Occipital lobe (tissue), 2 donors: ENCODE results near the gene MALT1. TPM values are rescaled to one million over a fixed set of nuclear protein-coding genes. Genes with fewer than 3 reads are reported as not detected.
"Not testable (repeated sequence)": the region's sequence is repeated elsewhere in the genome, so short reads cannot be mapped to it uniquely, and the experiment has no call there.

Experiments used
- DNase-seq: peaks from one replicate; lab custom pipeline; 2025; lab: John Stamatoyannopoulos, UW
- total RNA-seq: library from RNA; depleted of rRNA; stranded (reverse); fragments of >200 nt; gene quantifications from one replicate; pipeline ENCODE4 v1.2.3, GENCODE V29; 2014

MALT1 gene
- total RNA-seq: 25.4 TPM

- peak; percentile 84 for DNase-seq
Observed at GRCh38 chr18:58671111-58671631, at the start of gene MALT1. Gene MALT1, plus strand, starts transcription at chr18:58671465. Its CDS starts 179 bp downstream, at chr18:58671644.

- no peak for DNase-seq
Observed at GRCh38 chr18:58624011-58624410, 47.3 kb upstream of the MALT1 start.

GRCh38 chr18:58625839-58626238 lies 45.4 kb upstream of the MALT1 start:
- no peak for DNase-seq

GRCh38 chr18:58630071-58630470 lies 41.2 kb upstream of the MALT1 start:
- DNase-seq: no peak

GRCh38 chr18:58631301-58631700 lies 40.0 kb upstream of the MALT1 start:
- DNase-seq: no peak

- no peak for DNase-seq
Observed at GRCh38 chr18:58632552-58632951, 38.7 kb upstream of the MALT1 start.

- no peak for DNase-seq
Observed at GRCh38 chr18:58633874-58634273, 37.4 kb upstream of the MALT1 start.

GRCh38 chr18:58635891-58636290 lies 35.4 kb upstream of the MALT1 start:
- no peak for DNase-seq

GRCh38 chr18:58637197-58637596 lies 34.1 kb upstream of the MALT1 start:
- no peak for DNase-seq

- DNase-seq: no peak
Observed at GRCh38 chr18:58637946-58638345, 33.3 kb upstream of the MALT1 start.

- no peak for DNase-seq
Observed at GRCh38 chr18:58638441-58638840, 32.8 kb upstream of the MALT1 start.

- DNase-seq: no peak
Observed at GRCh38 chr18:58639237-58639636, 32.0 kb upstream of the MALT1 start.

- DNase-seq: no peak
Observed at GRCh38 chr18:58639751-58640427, 31.4 kb upstream of the MALT1 start.

- DNase-seq: no peak
Observed at GRCh38 chr18:58640428-58640805, 30.8 kb upstream of the MALT1 start.

- DNase-seq: no peak
Observed at GRCh38 chr18:58640891-58641610, 30.2 kb upstream of the MALT1 start.

- not testable (repeated sequence) for DNase-seq
Observed at GRCh38 chr18:58643557-58643956, 27.7 kb upstream of the MALT1 start.

- DNase-seq: no peak
Observed at GRCh38 chr18:58645398-58645797, 25.9 kb upstream of the MALT1 start.

GRCh38 chr18:58646334-58646862 lies 24.9 kb upstream of the MALT1 start:
- DNase-seq: no peak

GRCh38 chr18:58649966-58650816 lies 21.1 kb upstream of the MALT1 start:
- no peak for DNase-seq

GRCh38 chr18:58650830-58651229 lies 20.4 kb upstream of the MALT1 start:
- DNase-seq: not testable (repeated sequence)

GRCh38 chr18:58653144-58653722 lies 18.0 kb upstream of the MALT1 start:
- DNase-seq: not testable (repeated sequence)
